Tibial nerve (tissue), 4 donors: ENCODE data around the gene COPA. TPM values are rescaled to one million over a fixed set of nuclear protein-coding genes. Genes with fewer than 3 reads are reported as not detected.
"Not testable (repeated sequence)": the region's sequence is repeated elsewhere in the genome, so short reads cannot be mapped to it uniquely, and the experiment has no call there.

Experiments
- DNase-seq, 2 donors: peaks; one replicate each; pipeline ENCODE4 v3.0.0-alpha.2; 2019; ENCODE audit warnings: low spot score in 2 of 2
- H3K27ac ChIP-seq, 4 donors: fragments of 200-600 bp; sonication (generic) in 3 of 4; one replicate each; pipeline ENCODE4 v1.5.1; 2017 to 2019; ENCODE audit warnings: mild to moderate bottlenecking in 1 of 4
- H3K27me3 ChIP-seq, 2 donors: fragments of 200-600 bp; sonication (generic) in 1 of 2; one replicate each; pipeline versions ENCODE4 v1.5.1 to v1.6.0; 2017 to 2019
- H3K36me3 ChIP-seq, 3 donors: fragments of 200-600 bp; sonication (generic); one replicate each; pipeline ENCODE4 v1.5.1; 2018 to 2019
- H3K4me1 ChIP-seq, 4 donors: fragments of 200-600 bp; sonication (generic) in 3 of 4; one replicate each; pipeline ENCODE4 v1.5.1; 2017 to 2019
- H3K4me3 ChIP-seq, 4 donors: fragments of 200-600 bp; sonication (generic) in 3 of 4; one replicate each; pipeline ENCODE4 v1.5.1; 2017 to 2019; ENCODE audit warnings: mild to moderate bottlenecking in 1 of 4, moderate library complexity in 1 of 4
- H3K9me3 ChIP-seq, 4 donors: fragments of 200-600 bp; sonication (generic) in 3 of 4; one replicate each; pipeline ENCODE4 v1.5.1; 2017 to 2019
- EP300 ChIP-seq, 2 donors: sonication (generic); formaldehyde crosslinking; IDR thresholded peaks; one replicate each; pipeline ENCODE4 v1.6.1; 2017; ENCODE audit warnings: antibody characterized with exemption in 2 of 2, mild to moderate bottlenecking in 1 of 2
- POLR2A ChIP-seq, 2 donors: fragments of 450-650 bp; IDR thresholded peaks; one replicate each; pipeline ENCODE4 v1.6.1; 2017; ENCODE audit warnings: antibody characterized with exemption in 2 of 2, mild to moderate bottlenecking in 2 of 2, moderate library complexity in 2 of 2
- WGBS, 2 donors: methylation state at CpG; one replicate each; pipeline ENCODE4 v1.1.5; 2018; 5-methylcytosine and 5-hydroxymethylcytosine counted together
- total RNA-seq, 4 donors: library from RNA; depleted of rRNA; stranded (reverse); fragments of >200 nt; gene quantifications; one replicate each; pipeline ENCODE4 v1.1.0, GENCODE V29; 2016
- TF ChIP-seq, protein P1 (sequence below), 5 experiments: fragments of 200-600 bp in 3 of 5; fragments of 450-650 bp in 2 of 5; sonication (generic) in 3 of 5; IDR thresholded peaks; one replicate each; pipeline ENCODE4 v1.5.1; 2016 to 2019; ENCODE audit warnings: antibody characterized with exemption in 5 of 5, mild to moderate bottlenecking in 3 of 5, moderate library complexity in 2 of 5

The COPA gene
- total RNA-seq, 4 donors from 2014 or later = 92.2 to 127 (median 112) TPM

GRCh38 chr1:160300173-160300572 lies 42.9 kb downstream of the COPA start:
- H3K4me3 ChIP-seq = no peak overlapping the region
- H3K36me3 ChIP-seq = peaks cover 0 to 96% (median 51%) of the 10 kb centered on the region in 3 donors
- no peaks in the 10 kb centered on the region for H3K9me3 ChIP-seq
- H3K27ac ChIP-seq = no peak overlapping the region
- 82 to 85% methylated on average over 7 of the region's 7 CpGs for WGBS, 2 donors
- no peak for DNase-seq
- H3K4me1 ChIP-seq = no peaks in the 10 kb centered on the region
- TF ChIP-seq, protein P1, sequence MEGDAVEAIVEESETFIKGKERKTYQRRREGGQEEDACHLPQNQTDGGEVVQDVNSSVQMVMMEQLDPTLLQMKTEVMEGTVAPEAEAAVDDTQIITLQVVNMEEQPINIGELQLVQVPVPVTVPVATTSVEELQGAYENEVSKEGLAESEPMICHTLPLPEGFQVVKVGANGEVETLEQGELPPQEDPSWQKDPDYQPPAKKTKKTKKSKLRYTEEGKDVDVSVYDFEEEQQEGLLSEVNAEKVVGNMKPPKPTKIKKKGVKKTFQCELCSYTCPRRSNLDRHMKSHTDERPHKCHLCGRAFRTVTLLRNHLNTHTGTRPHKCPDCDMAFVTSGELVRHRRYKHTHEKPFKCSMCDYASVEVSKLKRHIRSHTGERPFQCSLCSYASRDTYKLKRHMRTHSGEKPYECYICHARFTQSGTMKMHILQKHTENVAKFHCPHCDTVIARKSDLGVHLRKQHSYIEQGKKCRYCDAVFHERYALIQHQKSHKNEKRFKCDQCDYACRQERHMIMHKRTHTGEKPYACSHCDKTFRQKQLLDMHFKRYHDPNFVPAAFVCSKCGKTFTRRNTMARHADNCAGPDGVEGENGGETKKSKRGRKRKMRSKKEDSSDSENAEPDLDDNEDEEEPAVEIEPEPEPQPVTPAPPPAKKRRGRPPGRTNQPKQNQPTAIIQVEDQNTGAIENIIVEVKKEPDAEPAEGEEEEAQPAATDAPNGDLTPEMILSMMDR (IDR thresholded peaks at IDR 0.05) = no peak
- TF ChIP-seq EP300 (IDR thresholded peaks at IDR 0.05) (no peak), POLR2A (IDR thresholded peaks at IDR 0.05) (no peak)
- no peaks in the 10 kb centered on the region for H3K27me3 ChIP-seq

- Histone ChIP-seq H3K4me1 (no peaks in the 10 kb centered on the region), H3K27ac (no peak overlapping the region), H3K36me3 (peaks cover 0 to 99% (median 67%) of the 10 kb centered on the region in 3 donors), H3K4me3 (no peak overlapping the region), H3K27me3 (no peaks in the 10 kb centered on the region), H3K9me3 (no peaks in the 10 kb centered on the region)
- TF ChIP-seq, protein P1 (IDR thresholded peaks at IDR 0.05) = no peak
- TF ChIP-seq EP300 (IDR thresholded peaks at IDR 0.05) (no peak), POLR2A (IDR thresholded peaks at IDR 0.05) (no peak)
- no peak for DNase-seq
- WGBS, 2 donors = 82 to 87% methylated on average over 1 of the region's 1 CpG
These were observed 47.0 kb downstream of the COPA start for GRCh38 chr1:160296036-160296435.

GRCh38 chr1:160293020-160293968 lies 49.8 kb downstream of the COPA start:
- 81 to 87% methylated on average over 8 of the region's 8 CpGs for WGBS, 2 donors

GRCh38 chr1:160291248-160292220 lies 51.5 kb downstream of the COPA start:
- TF ChIP-seq POLR2A (IDR thresholded peaks at IDR 0.05) (no peak), EP300 (IDR thresholded peaks at IDR 0.05) (peak in 1 of 2 donors; percentile 12)
- TF ChIP-seq, protein P1 (IDR thresholded peaks at IDR 0.05) = peak; percentile 59 to 86 (median 74)
- 35 to 36% methylated on average over 11 of the region's 11 CpGs for WGBS, 2 donors
- Histone ChIP-seq H3K27me3 (no peaks in the 10 kb centered on the region), H3K4me1 (no peaks in the 10 kb centered on the region), H3K27ac (peak overlapping the region in 1 of 4 donors; percentile 19), H3K4me3 (no peak overlapping the region), H3K9me3 (no peaks in the 10 kb centered on the region), H3K36me3 (peaks cover 0 to 82% (median 66%) of the 10 kb centered on the region in 3 donors)
- peak; percentile 23 to 69 for DNase-seq

More at GRCh38 chr1:160293020-160293968, 49.8 kb downstream of the COPA start:
- no peaks in the 10 kb centered on the region for H3K27me3 ChIP-seq
- TF ChIP-seq POLR2A (IDR thresholded peaks at IDR 0.05) (no peak), EP300 (IDR thresholded peaks at IDR 0.05) (no peak)
- TF ChIP-seq, protein P1 (IDR thresholded peaks at IDR 0.05) = no peak
- no peak overlapping the region for H3K27ac ChIP-seq
- no peak for DNase-seq
- H3K4me3 ChIP-seq = no peak overlapping the region
- no peaks in the 10 kb centered on the region for H3K4me1 ChIP-seq
- peaks cover 0 to 97% (median 82%) of the 10 kb centered on the region in 3 donors for H3K36me3 ChIP-seq
- H3K9me3 ChIP-seq = no peaks in the 10 kb centered on the region

GRCh38 chr1:160287769-160288168 lies 55.3 kb downstream of the COPA start:
- Histone ChIP-seq H3K4me1 (peaks cover 0 to 24% (median 15%) of the 10 kb centered on the region in 4 donors), H3K36me3 (peaks cover 0 to 48% (median 28%) of the 10 kb centered on the region in 3 donors)
- WGBS, 2 donors = 92 to 94% methylated on average over 12 of the region's 12 CpGs
- not testable (repeated sequence) for H3K9me3 ChIP-seq, H3K4me3 ChIP-seq, H3K27me3 ChIP-seq, H3K27ac ChIP-seq, DNase-seq
